ENCODE measurements around the gene OR1L8.

The OR1L8 gene

GRCh38 chr9:122552812-122553211, 30.4 kb downstream of the OR1L8 start, which contains the start of gene OR1N2:
TSS of gene OR1N2 (plus strand) at chr9:122553112. CDS start at chr9:122553212, 100 bp downstream.
- H3K9ac ChIP-seq (ENCODE audit: low read depth, low read length, poor library complexity), result peak within 1 kb of the TSS; percentile 38
- H2BK5ac ChIP-seq (ENCODE audit: low read length), result no peak within 1 kb of the TSS
- H3K79me1 ChIP-seq (ENCODE audit: low read depth, low read length), result no peaks in the 10 kb centered on the region
- peaks cover 0 to 26% (median 0%) of the 10 kb centered on the region in 3 experiments for H3K27me3 ChIP-seq (ENCODE audit: control insufficient read depth in 3 of 3, insufficient read depth in 3 of 3, low read depth in 1 of 3, low read length in 3 of 3)
- H3K9me3 ChIP-seq (replicated peaks in 1 of 2; ENCODE audit: control insufficient read depth in 2 of 2, insufficient read depth in 1 of 2, low read depth in 1 of 2, low read length in 2 of 2), result peaks cover 0 to 16% of the 10 kb centered on the region in 2 donors
- no peak within 1 kb of the TSS for H3K4me2 ChIP-seq (ENCODE audit: insufficient read depth, low read length, poor library complexity, severe bottlenecking)
- no peak within 1 kb of the TSS for H3K4ac ChIP-seq (ENCODE audit: low read length)
- no peak within 1 kb of the TSS for H2AK5ac ChIP-seq (ENCODE audit: low read depth, low read length)
- no CpG with 5 or more reads among the region's 2 CpGs for WGBS, 2 donors (ENCODE audit: extremely low coverage in 2 of 2, insufficient read length in 2 of 2, insufficient replicate concordance in 1 of 2)
- H3K36me3 ChIP-seq (replicated peaks in 1 of 2; ENCODE audit: control insufficient read depth in 2 of 2, insufficient read depth in 2 of 2, low read length in 2 of 2), result no peaks in the 10 kb centered on the region
- no peak within 1 kb of the TSS for H3K27ac ChIP-seq (replicated peaks; ENCODE audit: low read length)
- no peak within 1 kb of the TSS for H2BK12ac ChIP-seq (ENCODE audit: low read length)
- peak within 1 kb of the TSS in 1 of 2 donors; percentile 35 for H3K4me3 ChIP-seq (ENCODE audit: low read length in 2 of 2)
- no peaks in the 10 kb centered on the region for H3K4me1 ChIP-seq (ENCODE audit: control insufficient read depth in 2 of 2, insufficient read depth in 1 of 2, low read depth in 1 of 2, low read length in 2 of 2)
- H2BK120ac ChIP-seq (ENCODE audit: low read depth, low read length), result no peak within 1 kb of the TSS
- H3K14ac ChIP-seq (ENCODE audit: low read length), result no peak within 1 kb of the TSS
- no peak within 1 kb of the TSS for H3K18ac ChIP-seq (ENCODE audit: low read length)
- DNase-seq (ENCODE audit: low spot score), result no peak
- H2AFZ ChIP-seq (ENCODE audit: low read length), result no peak within 1 kb of the TSS
- no peak within 1 kb of the TSS for H3K23ac ChIP-seq (ENCODE audit: low read depth, low read length, poor library complexity)
- H4K91ac ChIP-seq (ENCODE audit: low read depth, low read length, poor library complexity), result no peak within 1 kb of the TSS
- H4K8ac ChIP-seq (ENCODE audit: low read depth, low read length), result no peak within 1 kb of the TSS
- H2BK15ac ChIP-seq (ENCODE audit: low read length), result no peak within 1 kb of the TSS

DNA sequence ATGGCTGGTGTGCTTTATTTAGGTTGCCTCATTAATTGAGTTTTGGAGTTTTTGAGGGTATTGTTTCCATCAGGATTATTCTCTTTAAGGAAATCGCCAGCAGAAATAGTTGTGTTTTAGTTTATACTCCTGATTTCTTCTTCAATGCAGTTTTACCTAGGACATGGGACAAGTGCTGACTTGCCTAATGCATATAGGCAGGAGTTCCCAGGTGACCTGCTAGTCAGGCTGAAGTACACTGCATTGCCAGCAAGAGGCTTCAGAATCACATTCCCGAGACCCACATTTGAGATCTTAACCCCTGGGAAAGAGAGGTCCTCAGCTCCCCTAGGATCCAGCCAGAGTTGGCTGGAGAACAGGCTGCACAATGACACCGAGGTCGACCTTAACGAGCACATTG, 31.8 kb downstream of the OR1L8 start:
- Histone ChIP-seq H3K79me1 (ENCODE audit: low read depth, low read length) (no peaks in the 10 kb centered on the region), H3K9me3 (replicated peaks in 1 of 2; ENCODE audit: control insufficient read depth in 2 of 2, insufficient read depth in 1 of 2, low read depth in 1 of 2, low read length in 2 of 2) (peaks cover 0 to 16% of the 10 kb centered on the region in 2 donors), H3K9ac (ENCODE audit: low read depth, low read length, poor library complexity) (no peak overlapping the region), H3K4me1 (ENCODE audit: control insufficient read depth in 2 of 2, insufficient read depth in 1 of 2, low read depth in 1 of 2, low read length in 2 of 2) (no peaks in the 10 kb centered on the region), H3K4ac (ENCODE audit: low read length) (no peak overlapping the region), H2BK12ac (ENCODE audit: low read length) (no peak overlapping the region), H2AK5ac (ENCODE audit: low read depth, low read length) (no peak overlapping the region), H3K27ac (replicated peaks; ENCODE audit: low read length) (no peak overlapping the region), H4K8ac (ENCODE audit: low read depth, low read length) (no peak overlapping the region), H3K4me3 (ENCODE audit: low read length in 2 of 2) (no peak overlapping the region), H3K18ac (ENCODE audit: low read length) (no peak overlapping the region), H2BK5ac (ENCODE audit: low read length) (no peak overlapping the region), H3K27me3 (ENCODE audit: control insufficient read depth in 3 of 3, insufficient read depth in 3 of 3, low read depth in 1 of 3, low read length in 3 of 3) (peaks cover 0 to 26% (median 0%) of the 10 kb centered on the region in 3 experiments), H3K4me2 (ENCODE audit: insufficient read depth, low read length, poor library complexity, severe bottlenecking) (no peak overlapping the region), H2BK120ac (ENCODE audit: low read depth, low read length) (no peak overlapping the region), H2BK15ac (ENCODE audit: low read length) (no peak overlapping the region), H4K91ac (ENCODE audit: low read depth, low read length, poor library complexity) (no peak overlapping the region), H3K36me3 (replicated peaks in 1 of 2; ENCODE audit: control insufficient read depth in 2 of 2, insufficient read depth in 2 of 2, low read length in 2 of 2) (no peaks in the 10 kb centered on the region), H3K23ac (ENCODE audit: low read depth, low read length, poor library complexity) (no peak overlapping the region), H2AFZ (ENCODE audit: low read length) (no peak overlapping the region), H3K14ac (ENCODE audit: low read length) (no peak overlapping the region)
- DNase-seq (ENCODE audit: low spot score), result no peak
- WGBS, 2 donors (ENCODE audit: extremely low coverage in 2 of 2, insufficient read length in 2 of 2, insufficient replicate concordance in 1 of 2), result no CpG with 5 or more reads among the region's 5 CpGs

DNA sequence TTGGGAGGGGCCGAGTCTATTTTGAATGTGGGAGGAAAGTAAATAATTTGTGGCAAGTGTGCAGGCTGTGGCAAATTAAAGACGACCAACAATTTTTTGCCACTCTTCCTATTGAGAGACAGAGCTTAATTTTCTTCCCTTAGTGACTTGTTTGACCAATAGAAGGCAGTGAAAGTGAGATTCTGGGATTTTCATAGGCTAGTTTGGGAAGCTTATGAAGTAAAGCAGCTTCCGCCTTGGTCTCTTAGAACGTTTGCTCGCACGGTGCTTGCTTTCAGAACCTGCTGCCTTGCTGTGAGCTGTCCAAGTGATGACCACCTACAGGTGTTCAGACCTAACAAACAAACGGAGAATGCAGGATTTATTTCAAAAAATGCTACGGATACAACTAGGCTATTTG, 37.0 kb downstream of the OR1L8 start:
- H3K27ac ChIP-seq (replicated peaks; ENCODE audit: low read length), result no peak overlapping the region
- no peak overlapping the region for H3K4ac ChIP-seq (ENCODE audit: low read length)
- no peak overlapping the region for H2BK5ac ChIP-seq (ENCODE audit: low read length)
- H3K4me2 ChIP-seq (ENCODE audit: insufficient read depth, low read length, poor library complexity, severe bottlenecking), result no peak overlapping the region
- H3K9ac ChIP-seq (ENCODE audit: low read depth, low read length, poor library complexity), result no peak overlapping the region
- peaks cover 0 to 6% of the 10 kb centered on the region in 2 donors for H3K9me3 ChIP-seq (replicated peaks in 1 of 2; ENCODE audit: control insufficient read depth in 2 of 2, insufficient read depth in 1 of 2, low read depth in 1 of 2, low read length in 2 of 2)
- H2AK5ac ChIP-seq (ENCODE audit: low read depth, low read length), result no peak overlapping the region
- H3K23ac ChIP-seq (ENCODE audit: low read depth, low read length, poor library complexity), result no peak overlapping the region
- H4K91ac ChIP-seq (ENCODE audit: low read depth, low read length, poor library complexity), result no peak overlapping the region
- peaks cover 0 to under 1% (median 0%) of the 10 kb centered on the region in 3 experiments for H3K27me3 ChIP-seq (ENCODE audit: control insufficient read depth in 3 of 3, insufficient read depth in 3 of 3, low read depth in 1 of 3, low read length in 3 of 3)
- no peak overlapping the region for H2BK15ac ChIP-seq (ENCODE audit: low read length)
- DNase-seq (ENCODE audit: low spot score), result no peak
- H3K14ac ChIP-seq (ENCODE audit: low read length), result no peak overlapping the region
- no peak overlapping the region for H2BK120ac ChIP-seq (ENCODE audit: low read depth, low read length)
- H3K36me3 ChIP-seq (replicated peaks in 1 of 2; ENCODE audit: control insufficient read depth in 2 of 2, insufficient read depth in 2 of 2, low read length in 2 of 2), result no peaks in the 10 kb centered on the region
- H3K79me1 ChIP-seq (ENCODE audit: low read depth, low read length), result no peaks in the 10 kb centered on the region
- H2BK12ac ChIP-seq (ENCODE audit: low read length), result no peak overlapping the region
- H3K18ac ChIP-seq (ENCODE audit: low read length), result no peak overlapping the region
- no peak overlapping the region for H3K4me3 ChIP-seq (ENCODE audit: low read length in 2 of 2)
- H2AFZ ChIP-seq (ENCODE audit: low read length), result no peak overlapping the region
- H3K4me1 ChIP-seq (ENCODE audit: control insufficient read depth in 2 of 2, insufficient read depth in 1 of 2, low read depth in 1 of 2, low read length in 2 of 2), result no peaks in the 10 kb centered on the region
- WGBS, 2 donors (ENCODE audit: extremely low coverage in 2 of 2, insufficient read length in 2 of 2, insufficient replicate concordance in 1 of 2), result no CpG with 5 or more reads among the region's 8 CpGs
- no peak overlapping the region for H4K8ac ChIP-seq (ENCODE audit: low read depth, low read length)

DNA sequence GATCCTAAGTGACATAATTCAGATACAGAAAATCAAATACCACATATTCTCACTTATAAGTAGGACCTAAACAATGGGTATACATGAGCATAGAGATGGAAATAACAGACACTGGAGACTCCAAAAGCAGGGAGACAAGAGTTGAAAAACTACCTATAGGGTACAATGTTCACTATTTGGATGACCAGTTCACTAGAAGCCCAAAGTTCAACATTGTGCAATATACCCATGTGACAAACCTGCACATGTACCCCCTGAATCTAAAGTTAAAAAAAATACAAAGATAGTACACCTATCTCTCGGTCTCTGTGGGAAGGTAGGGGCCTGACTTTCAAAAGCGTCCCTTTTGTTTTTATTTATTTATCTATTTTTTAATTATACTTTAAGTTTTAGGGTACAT, 44.4 kb downstream of the OR1L8 start:
- no peaks in the 10 kb centered on the region for H3K79me1 ChIP-seq (ENCODE audit: low read depth, low read length)
- H3K27ac ChIP-seq (replicated peaks; ENCODE audit: low read length), result no peak overlapping the region
- no peak overlapping the region for H2AK5ac ChIP-seq (ENCODE audit: low read depth, low read length)
- H4K91ac ChIP-seq (ENCODE audit: low read depth, low read length, poor library complexity), result no peak overlapping the region
- H3K4ac ChIP-seq (ENCODE audit: low read length), result no peak overlapping the region
- no peak overlapping the region for H3K4me2 ChIP-seq (ENCODE audit: insufficient read depth, low read length, poor library complexity, severe bottlenecking)
- no peak overlapping the region for H2BK15ac ChIP-seq (ENCODE audit: low read length)
- no peak overlapping the region for H3K23ac ChIP-seq (ENCODE audit: low read depth, low read length, poor library complexity)
- H3K9ac ChIP-seq (ENCODE audit: low read depth, low read length, poor library complexity), result no peak overlapping the region
- H3K36me3 ChIP-seq (replicated peaks in 1 of 2; ENCODE audit: control insufficient read depth in 2 of 2, insufficient read depth in 2 of 2, low read length in 2 of 2), result no peaks in the 10 kb centered on the region
- H3K9me3 ChIP-seq (replicated peaks in 1 of 2; ENCODE audit: control insufficient read depth in 2 of 2, insufficient read depth in 1 of 2, low read depth in 1 of 2, low read length in 2 of 2), result peaks cover 0 to 2% of the 10 kb centered on the region in 2 donors
- DNase-seq (ENCODE audit: low spot score), result no peak
- no CpG with 5 or more reads among the region's 2 CpGs for WGBS, 2 donors (ENCODE audit: extremely low coverage in 2 of 2, insufficient read length in 2 of 2, insufficient replicate concordance in 1 of 2)
- H2BK5ac ChIP-seq (ENCODE audit: low read length), result no peak overlapping the region
- no peak overlapping the region for H2BK12ac ChIP-seq (ENCODE audit: low read length)
- H2AFZ ChIP-seq (ENCODE audit: low read length), result no peak overlapping the region
- no peak overlapping the region for H2BK120ac ChIP-seq (ENCODE audit: low read depth, low read length)
- no peak overlapping the region for H3K14ac ChIP-seq (ENCODE audit: low read length)
- H3K4me3 ChIP-seq (ENCODE audit: low read length in 2 of 2), result no peak overlapping the region
- H3K4me1 ChIP-seq (ENCODE audit: control insufficient read depth in 2 of 2, insufficient read depth in 1 of 2, low read depth in 1 of 2, low read length in 2 of 2), result no peaks in the 10 kb centered on the region
- H4K8ac ChIP-seq (ENCODE audit: low read depth, low read length), result no peak overlapping the region
- no peak overlapping the region for H3K18ac ChIP-seq (ENCODE audit: low read length)
- no peaks in the 10 kb centered on the region for H3K27me3 ChIP-seq (ENCODE audit: control insufficient read depth in 3 of 3, insufficient read depth in 3 of 3, low read depth in 1 of 3, low read length in 3 of 3)

All from neuronal stem cell (in vitro differentiated cells).